Measurements from ENCODE around the gene SPAAR. TPM values are rescaled to one million over a fixed set of nuclear protein-coding genes. Genes with fewer than 3 reads are reported as not detected.

Gene SPAAR
- total RNA-seq, 1 experiment from 2014 or later, result not detected

DNA sequence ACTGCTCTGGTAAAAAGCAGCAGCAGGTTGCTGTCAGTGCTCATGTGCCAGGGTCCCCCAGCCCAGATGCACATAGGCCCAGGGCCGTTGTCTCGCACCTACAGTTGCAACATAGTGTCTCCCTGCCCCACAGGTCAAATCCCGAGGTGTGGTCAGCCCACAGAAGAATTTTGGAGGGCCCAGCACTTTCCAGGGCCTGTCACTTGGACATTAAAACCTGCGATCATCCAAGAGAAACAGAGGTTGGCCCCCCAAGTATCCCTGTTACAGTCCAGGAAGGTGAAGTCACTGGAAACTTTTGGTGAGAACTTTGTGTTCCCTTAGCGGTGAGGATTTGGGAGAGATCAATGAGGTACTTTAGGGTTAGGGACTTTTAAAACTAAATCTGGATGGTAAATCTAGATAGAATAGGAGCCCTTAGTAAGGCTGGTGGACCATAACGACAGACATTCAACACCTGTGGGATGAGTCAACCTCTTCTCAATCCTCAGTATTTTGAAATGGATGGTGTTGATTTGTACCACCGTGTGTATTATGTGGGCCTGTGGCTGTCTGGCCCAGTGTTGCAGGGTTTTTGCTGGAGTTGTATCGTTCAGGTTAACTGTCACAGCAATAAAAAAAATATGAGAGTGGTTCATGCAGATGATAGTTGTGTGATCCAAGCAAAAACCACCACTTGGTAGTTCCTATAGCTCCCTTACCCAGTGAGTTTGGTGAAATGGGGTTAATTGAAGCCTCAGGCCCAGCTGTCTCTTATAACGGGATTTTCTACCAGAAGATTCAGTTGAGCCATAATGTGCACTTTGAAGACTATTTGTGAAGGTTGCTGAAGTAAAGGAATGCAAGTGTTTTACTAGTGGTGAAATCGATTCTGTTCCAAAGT lies 29.4 kb downstream of the SPAAR start:
- H4K20me1 ChIP-seq (ENCODE audit: control insufficient read depth, insufficient read depth, insufficient read length), result no peaks in the 10 kb centered on the region
- H3K79me2 ChIP-seq (ENCODE audit: insufficient read depth, low read length), result no peaks in the 10 kb centered on the region
- H3K4ac ChIP-seq (ENCODE audit: low read depth, low read length), result no peak overlapping the region
- 0 out of 5 replicates have a peak, but pooled peaks cover 0 to 3% of the 10 kb centered on the region in 2 experiments for H3K9me3 Mint-ChIP-seq
- no peak overlapping the region for H3K23ac ChIP-seq (ENCODE audit: insufficient read length, low read depth, low read length)
- no peaks in the 10 kb centered on the region for H3K79me1 ChIP-seq (ENCODE audit: insufficient read depth, low read depth, low read length, poor library complexity, severe bottlenecking)
- no peak overlapping the region for H2AFZ ChIP-seq (ENCODE audit: low read length)
- no peak for DNase-seq
- H3K4me2 ChIP-seq (ENCODE audit: insufficient read depth, insufficient read length, low read length), result no peak overlapping the region
- TF ChIP-seq, protein P1, sequence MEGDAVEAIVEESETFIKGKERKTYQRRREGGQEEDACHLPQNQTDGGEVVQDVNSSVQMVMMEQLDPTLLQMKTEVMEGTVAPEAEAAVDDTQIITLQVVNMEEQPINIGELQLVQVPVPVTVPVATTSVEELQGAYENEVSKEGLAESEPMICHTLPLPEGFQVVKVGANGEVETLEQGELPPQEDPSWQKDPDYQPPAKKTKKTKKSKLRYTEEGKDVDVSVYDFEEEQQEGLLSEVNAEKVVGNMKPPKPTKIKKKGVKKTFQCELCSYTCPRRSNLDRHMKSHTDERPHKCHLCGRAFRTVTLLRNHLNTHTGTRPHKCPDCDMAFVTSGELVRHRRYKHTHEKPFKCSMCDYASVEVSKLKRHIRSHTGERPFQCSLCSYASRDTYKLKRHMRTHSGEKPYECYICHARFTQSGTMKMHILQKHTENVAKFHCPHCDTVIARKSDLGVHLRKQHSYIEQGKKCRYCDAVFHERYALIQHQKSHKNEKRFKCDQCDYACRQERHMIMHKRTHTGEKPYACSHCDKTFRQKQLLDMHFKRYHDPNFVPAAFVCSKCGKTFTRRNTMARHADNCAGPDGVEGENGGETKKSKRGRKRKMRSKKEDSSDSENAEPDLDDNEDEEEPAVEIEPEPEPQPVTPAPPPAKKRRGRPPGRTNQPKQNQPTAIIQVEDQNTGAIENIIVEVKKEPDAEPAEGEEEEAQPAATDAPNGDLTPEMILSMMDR (conservative IDR thresholded peaks at IDR 0.05), result no peak
- no peak overlapping the region for H2AK5ac ChIP-seq (ENCODE audit: insufficient read length, low read length)
- no peak overlapping the region for H3K9ac ChIP-seq (ENCODE audit: extremely low read depth, insufficient read length, low read length)
- H4K8ac ChIP-seq (replicated peaks; ENCODE audit: insufficient read length, low read depth, low read length), result no peak overlapping the region
- no peaks in the 10 kb centered on the region for H3K36me3 Mint-ChIP-seq (ENCODE audit: insufficient read depth in 1 of 3, low read depth in 3 of 3)
- no peak overlapping the region for H2BK12ac ChIP-seq (ENCODE audit: insufficient read length, low read depth, low read length)
- no peak overlapping the region for H2BK120ac ChIP-seq (ENCODE audit: low read depth, low read length, poor library complexity, severe bottlenecking)
- no peak overlapping the region for H2BK5ac ChIP-seq (ENCODE audit: insufficient read length, low read length)
- WGBS (ENCODE audit: extremely low coverage, insufficient read length, low lambda C conversion rate), result no CpG with 5 or more reads among the region's 10 CpGs
- H4K5ac ChIP-seq (ENCODE audit: insufficient read length, low read depth, low read length), result no peak overlapping the region
- no peak overlapping the region for H2BK20ac ChIP-seq (ENCODE audit: low read depth, low read length, poor library complexity, severe bottlenecking)
- H3T11ph ChIP-seq (ENCODE audit: low read length), result no peak overlapping the region
- no peak overlapping the region for H3K27ac Mint-ChIP-seq
- peaks cover 49% of the 10 kb centered on the region for H3K27me3 Mint-ChIP-seq (ENCODE audit: low read depth)
- H3K56ac ChIP-seq (ENCODE audit: insufficient read length, low read depth, low read length), result no peak overlapping the region
- no peak overlapping the region for H2BK15ac ChIP-seq (ENCODE audit: low read depth, low read length)
- H3K23me2 ChIP-seq (ENCODE audit: insufficient read length, low read depth, low read length, poor library complexity, severe bottlenecking), result no peaks in the 10 kb centered on the region
- no peak overlapping the region for H3K14ac ChIP-seq (ENCODE audit: insufficient read depth, low read length)
- H3K4me3 Mint-ChIP-seq, result no peak overlapping the region
- H3K4me1 Mint-ChIP-seq, result no peaks in the 10 kb centered on the region
- no peaks in the 10 kb centered on the region for H3K4me1 ChIP-seq (ENCODE audit: insufficient read depth, low read length)
- no peaks in the 10 kb centered on the region; the same call in 1 of the 2 replicates for H3K27me3 ChIP-seq (ENCODE audit: insufficient read depth, low read length)
- H3K9me3 ChIP-seq (ENCODE audit: control insufficient read depth, low read depth, low read length), result no peaks in the 10 kb centered on the region
- H4K91ac ChIP-seq (ENCODE audit: insufficient read length, low read depth, low read length), result no peak overlapping the region
- no peak overlapping the region for H3K18ac ChIP-seq (ENCODE audit: insufficient read length, low read depth, low read length)
- no peak overlapping the region for H3K27ac ChIP-seq (ENCODE audit: insufficient read length, low read depth, low read length)
